IMR-90 (cell line): ENCODE measurements around the gene ARF6. TPM values are rescaled to one million over a fixed set of nuclear protein-coding genes. Genes with fewer than 3 reads are reported as not detected.

ENCODE experiments used
- ATAC-seq: fragments of 200-7000 bp; cut with Tn5 transposase; 2 replicates; pipeline ENCODE4 v1.9.1; 2020; ENCODE audit warnings: low read depth, mild to moderate bottlenecking, moderate library complexity
- BruUV-seq: library from RNA; stranded (reverse); fragments of 400-500 nt; replicated peaks from 2 replicates; lab custom pipeline; 2021; lab: Mats Ljungman, UMichigan
- CTCF ChIA-PET: fragments of 300-600 bp; formaldehyde crosslinking; extraction: SDS; loops from one replicate; lab custom pipeline; 2021; ENCODE audit warnings: antibody characterized with exemption; lab: Yijun Ruan, JAX
- POLR2A ChIA-PET: fragments of 300-600 bp; sonication (Branson Sonifier 250); formaldehyde crosslinking; loops from one replicate; lab custom pipeline; 2022; ENCODE audit warnings: antibody characterized with exemption; ENCODE audit not compliant: unreplicated experiment; lab: Charles Lee
- DNase-seq: peaks from one replicate; pipeline ENCODE4 v3.0.0; 2013
- H2AFZ ChIP-seq: replicated peaks from 2 replicates; pipeline ENCODE3; 2013; ENCODE audit warnings: low read length, mild to moderate bottlenecking; ENCODE audit not compliant: poor library complexity
- H2AK5ac ChIP-seq: 2 replicates; pipeline ENCODE4 v1.6.1; 2013; ENCODE audit warnings: low read depth, low read length, inconsistent platforms
- H2AK9ac ChIP-seq: replicated peaks from 2 replicates; pipeline ENCODE3; 2013; ENCODE audit warnings: mild to moderate bottlenecking, low read depth, low read length, moderate library complexity; ENCODE audit not compliant: poor library complexity
- H2BK120ac ChIP-seq: 2 replicates; pipeline ENCODE4 v1.6.1; 2013; ENCODE audit warnings: low read depth, low read length, inconsistent platforms
- H2BK15ac ChIP-seq: 3 replicates; pipeline ENCODE4 v1.6.1; 2013; ENCODE audit warnings: low read depth, low read length, inconsistent platforms
- H2BK20ac ChIP-seq: 2 replicates; pipeline ENCODE4 v1.6.1; 2013; ENCODE audit warnings: low read depth, mild to moderate bottlenecking, inconsistent platforms, low read length, moderate library complexity
- H2BK5ac ChIP-seq: 2 replicates; pipeline ENCODE4 v1.6.1; 2013; ENCODE audit warnings: mild to moderate bottlenecking, low read depth, low read length, inconsistent platforms; ENCODE audit not compliant: poor library complexity, severe bottlenecking
- H3K14ac ChIP-seq: replicated peaks from 2 replicates; pipeline ENCODE4 v1.6.1; 2013; ENCODE audit warnings: low read depth, low read length, inconsistent platforms
- H3K18ac ChIP-seq: 2 replicates; pipeline ENCODE4 v1.6.1; 2013; ENCODE audit warnings: low read depth, low read length, control low read depth
- H3K23ac ChIP-seq: 2 replicates; pipeline ENCODE4 v1.6.1; 2013; ENCODE audit warnings: low read depth, low read length, inconsistent platforms
- H3K27ac ChIP-seq: 2 replicates; pipeline ENCODE4 v1.5.1; 2013; ENCODE audit warnings: mild to moderate bottlenecking, control low read depth, low read length; ENCODE audit not compliant: insufficient read depth
- H3K27me3 ChIP-seq: 2 replicates; pipeline ENCODE4 v1.6.1; 2013; ENCODE audit warnings: low read length; ENCODE audit not compliant: control insufficient read depth, insufficient read depth
- H3K36me3 ChIP-seq: 2 replicates; pipeline ENCODE4 v1.6.1; 2013; ENCODE audit warnings: low read length, mixed read lengths; ENCODE audit not compliant: control insufficient read depth, insufficient read depth
- H3K4ac ChIP-seq: 2 replicates; pipeline ENCODE4 v1.6.1; 2013; ENCODE audit warnings: low read depth, low read length, inconsistent platforms
- H3K4me1 ChIP-seq: 2 replicates; pipeline ENCODE4 v1.6.1; 2013; ENCODE audit warnings: low read length, mixed read lengths; ENCODE audit not compliant: control insufficient read depth, insufficient read depth
- H3K4me2 ChIP-seq: 2 replicates; pipeline ENCODE4 v1.6.1; 2013; ENCODE audit warnings: low read depth, mild to moderate bottlenecking, control low read depth, low read length, moderate library complexity
- H3K4me3 ChIP-seq: 2 replicates; pipeline ENCODE4 v1.5.1; 2013; ENCODE audit warnings: low read depth, mild to moderate bottlenecking, control low read depth, low read length, moderate library complexity; ENCODE audit not compliant: insufficient read depth
- H3K56ac ChIP-seq: 2 replicates; pipeline ENCODE4 v1.6.1; 2013; ENCODE audit warnings: low read length, inconsistent platforms; ENCODE audit not compliant: insufficient read depth; ENCODE audit errors: extremely low read depth
- H3K79me1 ChIP-seq, 2 experiments: 2 replicates each; pipeline ENCODE4 v1.6.1; 2013; ENCODE audit warnings: low read length in 2 of 2, inconsistent platforms in 1 of 2, low read depth in 1 of 2
- H3K9ac ChIP-seq: 2 replicates; pipeline ENCODE4 v1.6.1; 2013; ENCODE audit warnings: low read depth, low read length, control low read depth
- H3K9me1 ChIP-seq: 2 replicates; pipeline ENCODE4 v1.6.1; 2013; ENCODE audit warnings: low read length, inconsistent platforms; ENCODE audit not compliant: insufficient read depth
- H3K9me3 ChIP-seq: 2 replicates; pipeline ENCODE4 v1.6.1; 2013; ENCODE audit warnings: low read length; ENCODE audit not compliant: control insufficient read depth, insufficient read depth
- H4K20me1 ChIP-seq: 2 replicates; pipeline ENCODE4 v1.6.1; 2013; ENCODE audit warnings: low read length, inconsistent platforms; ENCODE audit not compliant: insufficient read depth
- H4K5ac ChIP-seq: 2 replicates; pipeline ENCODE4 v1.6.1; 2013; ENCODE audit warnings: mild to moderate bottlenecking, low read depth, low read length, control low read depth
- H4K8ac ChIP-seq, 2 experiments: 2 replicates each; pipeline ENCODE4 v1.6.1; 2013; ENCODE audit warnings: low read depth in 2 of 2, low read length in 2 of 2, control low read depth in 1 of 2, inconsistent platforms in 1 of 2
- H4K91ac ChIP-seq: 2 replicates; pipeline ENCODE4 v1.6.1; 2013; ENCODE audit warnings: low read depth, low read length, inconsistent platforms; ENCODE audit not compliant: insufficient read depth
- BHLHE40 ChIP-seq: fragments of 150-350 bp; IDR thresholded peaks from 2 replicates; pipeline ENCODE4 v1.6.1; 2016; ENCODE audit warnings: mild to moderate bottlenecking, low read depth, low read length
- CEBPB ChIP-seq: IDR thresholded peaks from 2 replicates; pipeline ENCODE4 v1.6.1; 2012; ENCODE audit warnings: low read depth, low read length, improper control_type of control experiment
- CHD1 ChIP-seq: IDR thresholded peaks from 2 replicates; pipeline ENCODE4 v1.6.1; 2012; ENCODE audit warnings: low read depth, low read length, improper control_type of control experiment
- CTCF ChIP-seq: conservative IDR thresholded peaks from 2 replicates; pipeline ENCODE4 v1.5.1; 2012; ENCODE audit warnings: mild to moderate bottlenecking, low read depth, low read length, improper control_type of control experiment
- FOS ChIP-seq: fragments of 150-350 bp; IDR thresholded peaks from 2 replicates; pipeline ENCODE4 v1.6.1; 2016; ENCODE audit warnings: low read depth, low read length
- MAFK ChIP-seq: IDR thresholded peaks from 2 replicates; pipeline ENCODE4 v1.6.1; 2012; ENCODE audit warnings: low read depth, low read length, improper control_type of control experiment
- MAZ ChIP-seq: IDR thresholded peaks from 2 replicates; pipeline ENCODE4 v1.6.1; 2012; ENCODE audit warnings: low read depth, mild to moderate bottlenecking, low read length, improper control_type of control experiment, moderate library complexity, borderline replicate concordance
- MXI1 ChIP-seq: IDR thresholded peaks from 2 replicates; pipeline ENCODE4 v1.6.1; 2012; ENCODE audit warnings: low read depth, mild to moderate bottlenecking, low read length, moderate library complexity, borderline replicate concordance
- NFE2L2 ChIP-seq: fragments of 150-350 bp; IDR thresholded peaks from 2 replicates; pipeline ENCODE4 v1.6.1; 2016; ENCODE audit warnings: low read depth, mild to moderate bottlenecking, low read length
- POLR2A ChIP-seq: IDR thresholded peaks from 2 replicates; pipeline ENCODE4 v1.6.1; 2012; ENCODE audit warnings: mild to moderate bottlenecking, low read depth, low read length
- RAD21 ChIP-seq: IDR thresholded peaks from 2 replicates; pipeline ENCODE4 v1.6.1; 2012; ENCODE audit warnings: low read length, improper control_type of control experiment
- RCOR1 ChIP-seq: IDR thresholded peaks from 2 replicates; pipeline ENCODE4 v1.6.1; 2012; ENCODE audit warnings: mild to moderate bottlenecking, low read length, improper control_type of control experiment; ENCODE audit not compliant: insufficient replicate concordance
- RFX5 ChIP-seq: IDR thresholded peaks from 2 replicates; pipeline ENCODE4 v1.8.0; 2012; ENCODE audit warnings: low read depth, mild to moderate bottlenecking, low read length, moderate library complexity
- SMC3 ChIP-seq: fragments of 150-350 bp; IDR thresholded peaks from 2 replicates; pipeline ENCODE4 v1.6.1; 2016; ENCODE audit warnings: low read depth, mild to moderate bottlenecking, antibody characterized with exemption, low read length, moderate library complexity
- USF2 ChIP-seq: fragments of 150-350 bp; IDR thresholded peaks from 2 replicates; pipeline ENCODE4 v1.6.1; 2017; ENCODE audit warnings: mild to moderate bottlenecking, antibody characterized with exemption, low read length, low read depth
- WGBS, 2 experiments: methylation state at CpG; one replicate each; pipeline versions ENCODE4 v1.1.5 to v1.1.7; 2013; ENCODE audit warnings: missing lambda C conversion rate in 2 of 2; ENCODE audit not compliant: insufficient read length in 1 of 2; ENCODE audit errors: extremely low coverage in 2 of 2; 5-methylcytosine and 5-hydroxymethylcytosine counted together
- dilution Hi-C: fragments of 300-500 bp; cut with HindIII; formaldehyde crosslinking; loops from one replicate; pipeline ENCODE4 v1.14.3; 2018; ENCODE audit warnings: low sequenced_read_pairs; ENCODE audit not compliant: unreplicated experiment
- in situ Hi-C: fragments of 300-500 bp; cut with MboI; formaldehyde crosslinking; loops from 3 replicates; pipeline ENCODE4 v1.14.3; 2019; ENCODE audit warnings: low sequenced_read_pairs, inconsistent platforms, mixed read lengths
- intact Hi-C: fragments of 100-400 bp; cut with micrococcal nuclease; formaldehyde crosslinking; loops from 2 replicates; pipeline ENCODE4 v1.10.0; 2022
- polyA plus RNA-seq, 3 experiments: library from polyadenylated mRNA; depleted of rRNA; stranded (reverse); fragments of >200 nt; gene quantifications; 2 replicates each; pipeline ENCODE4 v1.2.3, GENCODE V29; 2012; ENCODE audit warnings: low replicate concordance in 1 of 3
- total RNA-seq: library from RNA; depleted of rRNA; stranded (reverse); fragments of >200 nt; gene quantifications from 2 replicates; pipeline ENCODE4 v1.2.3, GENCODE V29; 2012
- TF ChIP-seq, protein P1 (sequence below): fragments of 150-350 bp; IDR thresholded peaks from 2 replicates; pipeline ENCODE4 v1.6.1; 2016; ENCODE audit warnings: low read depth, mild to moderate bottlenecking, low read length, moderate library complexity, borderline replicate concordance

ARF6 gene
- total and polyA plus RNA-seq, 2 of the 4 experiments (the other 2 are of a cell fraction): 32.1 to 40.1 TPM

DNA sequence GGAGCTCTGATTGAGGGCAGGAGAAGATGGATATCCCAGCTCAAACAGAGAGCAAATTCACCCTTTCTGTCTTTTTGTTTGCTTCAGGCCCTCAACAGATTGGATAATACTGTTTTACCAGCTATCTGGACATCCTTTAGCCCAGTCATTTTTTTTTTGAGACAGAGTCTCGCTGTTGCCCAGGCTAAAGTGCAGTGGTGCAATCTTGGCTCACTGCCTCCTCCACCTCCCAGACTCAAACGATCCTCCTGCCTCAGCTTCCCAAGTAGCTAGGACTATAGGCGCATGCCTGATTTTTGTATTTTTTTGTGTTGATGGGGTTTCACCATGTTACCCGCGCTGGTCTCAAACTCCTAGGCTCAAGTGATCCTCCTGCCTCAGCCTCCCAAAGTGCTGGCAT, 40.8 kb downstream of the ARF6 start:
- no peak overlapping the region for H3K27ac ChIP-seq
- no peak overlapping the region for H4K91ac ChIP-seq
- H3K4me3 ChIP-seq: no peak overlapping the region
- BruUV-seq: no TSS peak
- in situ Hi-C loops: no loop called here
- H4K8ac ChIP-seq: no peak overlapping the region
- no peak overlapping the region for H3K56ac ChIP-seq
- no peak for ATAC-seq
- no peak overlapping the region for H3K18ac ChIP-seq
- H3K14ac ChIP-seq: no peak overlapping the region
- H2AK9ac ChIP-seq: no peak overlapping the region
- H3K4me1 ChIP-seq: peaks cover 3% of the 10 kb centered on the region; the same call in 1 of the 2 replicates
- POLR2A ChIA-PET: no interaction called here
- H2AK5ac ChIP-seq: no peak overlapping the region
- H3K27me3 ChIP-seq: no peaks in the 10 kb centered on the region
- CTCF ChIA-PET: no interaction called here
- no peak overlapping the region for H2BK20ac ChIP-seq
- no CpG with 5 or more reads among the region's 5 CpGs for WGBS, 2 experiments
- H3K9me1 ChIP-seq: no peaks in the 10 kb centered on the region
- H2BK15ac ChIP-seq: no peak overlapping the region
- H3K4ac ChIP-seq: no peak overlapping the region
- TF ChIP-seq USF2: no peak
- no peak for TF ChIP-seq MAFK
- TF ChIP-seq RAD21: no peak
- no peak for TF ChIP-seq BHLHE40
- no peak for TF ChIP-seq SMC3
- TF ChIP-seq RFX5: no peak
- TF ChIP-seq, protein P1, sequence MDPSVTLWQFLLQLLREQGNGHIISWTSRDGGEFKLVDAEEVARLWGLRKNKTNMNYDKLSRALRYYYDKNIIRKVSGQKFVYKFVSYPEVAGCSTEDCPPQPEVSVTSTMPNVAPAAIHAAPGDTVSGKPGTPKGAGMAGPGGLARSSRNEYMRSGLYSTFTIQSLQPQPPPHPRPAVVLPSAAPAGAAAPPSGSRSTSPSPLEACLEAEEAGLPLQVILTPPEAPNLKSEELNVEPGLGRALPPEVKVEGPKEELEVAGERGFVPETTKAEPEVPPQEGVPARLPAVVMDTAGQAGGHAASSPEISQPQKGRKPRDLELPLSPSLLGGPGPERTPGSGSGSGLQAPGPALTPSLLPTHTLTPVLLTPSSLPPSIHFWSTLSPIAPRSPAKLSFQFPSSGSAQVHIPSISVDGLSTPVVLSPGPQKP: no peak
- TF ChIP-seq CEBPB: no peak
- no peak for TF ChIP-seq MXI1
- TF ChIP-seq CTCF: no peak
- no peak for TF ChIP-seq POLR2A
- no peak for TF ChIP-seq CHD1
- no peak for TF ChIP-seq FOS
- TF ChIP-seq RCOR1: no peak
- no peak for TF ChIP-seq MAZ
- TF ChIP-seq NFE2L2: no peak
- H3K36me3 ChIP-seq: no peaks in the 10 kb centered on the region
- no peak overlapping the region for H2AFZ ChIP-seq
- intact Hi-C loops: no loop called here
- no peak overlapping the region for H3K9ac ChIP-seq
- H4K5ac ChIP-seq: no peak overlapping the region
- no peak overlapping the region for H3K4me2 ChIP-seq
- no peak overlapping the region for H2BK5ac ChIP-seq
- no peaks in the 10 kb centered on the region for H3K79me1 ChIP-seq
- H3K9me3 ChIP-seq: no peaks in the 10 kb centered on the region
- no peak overlapping the region for H2BK120ac ChIP-seq
- dilution Hi-C loops: no loop called here
- no peak overlapping the region for H3K23ac ChIP-seq
- H4K20me1 ChIP-seq: no peaks in the 10 kb centered on the region
- no peak for DNase-seq
